ENCODE measurements around the gene FNIP2.

DNA sequence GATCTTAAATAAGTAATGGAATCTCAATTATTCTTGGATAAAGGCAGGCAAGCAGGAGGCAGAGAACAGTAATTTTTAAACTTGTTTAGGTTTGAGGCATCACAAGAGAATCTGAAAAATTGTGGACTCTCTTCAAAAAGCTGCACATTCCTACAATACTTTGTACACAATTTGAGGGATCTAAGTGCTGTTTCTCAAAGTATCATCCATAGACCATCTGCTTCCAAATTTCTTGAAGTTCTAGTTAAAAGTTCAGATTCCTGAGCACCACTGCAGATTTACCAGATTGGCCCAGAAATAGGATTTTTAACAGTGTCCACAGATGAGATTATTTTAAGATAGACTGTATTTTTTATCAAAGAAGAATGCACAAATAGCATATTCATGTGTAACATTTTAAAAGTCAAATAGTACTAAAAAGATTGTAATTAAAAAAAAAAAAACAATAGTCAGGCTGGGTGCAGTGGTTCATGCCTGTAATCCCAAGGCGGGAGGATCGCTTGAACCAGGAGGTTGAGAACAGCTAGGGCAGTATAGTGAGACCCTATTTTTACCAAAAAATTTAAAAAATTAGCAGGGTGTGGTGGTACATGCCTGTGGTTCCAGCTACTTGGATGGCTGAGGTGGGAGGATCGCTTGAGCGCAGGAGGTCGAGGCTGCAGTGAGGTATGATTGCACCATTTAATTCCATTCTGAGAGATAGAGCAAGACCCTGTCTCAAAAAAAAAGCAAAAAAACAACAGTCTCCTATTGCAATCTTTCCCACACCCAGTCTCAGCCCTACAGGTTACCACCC, 14.2 kb upstream of the FNIP2 start:
- TF ChIP-seq, protein P1, sequence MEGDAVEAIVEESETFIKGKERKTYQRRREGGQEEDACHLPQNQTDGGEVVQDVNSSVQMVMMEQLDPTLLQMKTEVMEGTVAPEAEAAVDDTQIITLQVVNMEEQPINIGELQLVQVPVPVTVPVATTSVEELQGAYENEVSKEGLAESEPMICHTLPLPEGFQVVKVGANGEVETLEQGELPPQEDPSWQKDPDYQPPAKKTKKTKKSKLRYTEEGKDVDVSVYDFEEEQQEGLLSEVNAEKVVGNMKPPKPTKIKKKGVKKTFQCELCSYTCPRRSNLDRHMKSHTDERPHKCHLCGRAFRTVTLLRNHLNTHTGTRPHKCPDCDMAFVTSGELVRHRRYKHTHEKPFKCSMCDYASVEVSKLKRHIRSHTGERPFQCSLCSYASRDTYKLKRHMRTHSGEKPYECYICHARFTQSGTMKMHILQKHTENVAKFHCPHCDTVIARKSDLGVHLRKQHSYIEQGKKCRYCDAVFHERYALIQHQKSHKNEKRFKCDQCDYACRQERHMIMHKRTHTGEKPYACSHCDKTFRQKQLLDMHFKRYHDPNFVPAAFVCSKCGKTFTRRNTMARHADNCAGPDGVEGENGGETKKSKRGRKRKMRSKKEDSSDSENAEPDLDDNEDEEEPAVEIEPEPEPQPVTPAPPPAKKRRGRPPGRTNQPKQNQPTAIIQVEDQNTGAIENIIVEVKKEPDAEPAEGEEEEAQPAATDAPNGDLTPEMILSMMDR (IDR thresholded peaks at IDR 0.05; ENCODE audit: poor library complexity, severe bottlenecking) = no peak
- TF ChIP-seq POLR2AphosphoS5 (IDR thresholded peaks at IDR 0.05) = no peak
- TF ChIP-seq, protein P2, sequence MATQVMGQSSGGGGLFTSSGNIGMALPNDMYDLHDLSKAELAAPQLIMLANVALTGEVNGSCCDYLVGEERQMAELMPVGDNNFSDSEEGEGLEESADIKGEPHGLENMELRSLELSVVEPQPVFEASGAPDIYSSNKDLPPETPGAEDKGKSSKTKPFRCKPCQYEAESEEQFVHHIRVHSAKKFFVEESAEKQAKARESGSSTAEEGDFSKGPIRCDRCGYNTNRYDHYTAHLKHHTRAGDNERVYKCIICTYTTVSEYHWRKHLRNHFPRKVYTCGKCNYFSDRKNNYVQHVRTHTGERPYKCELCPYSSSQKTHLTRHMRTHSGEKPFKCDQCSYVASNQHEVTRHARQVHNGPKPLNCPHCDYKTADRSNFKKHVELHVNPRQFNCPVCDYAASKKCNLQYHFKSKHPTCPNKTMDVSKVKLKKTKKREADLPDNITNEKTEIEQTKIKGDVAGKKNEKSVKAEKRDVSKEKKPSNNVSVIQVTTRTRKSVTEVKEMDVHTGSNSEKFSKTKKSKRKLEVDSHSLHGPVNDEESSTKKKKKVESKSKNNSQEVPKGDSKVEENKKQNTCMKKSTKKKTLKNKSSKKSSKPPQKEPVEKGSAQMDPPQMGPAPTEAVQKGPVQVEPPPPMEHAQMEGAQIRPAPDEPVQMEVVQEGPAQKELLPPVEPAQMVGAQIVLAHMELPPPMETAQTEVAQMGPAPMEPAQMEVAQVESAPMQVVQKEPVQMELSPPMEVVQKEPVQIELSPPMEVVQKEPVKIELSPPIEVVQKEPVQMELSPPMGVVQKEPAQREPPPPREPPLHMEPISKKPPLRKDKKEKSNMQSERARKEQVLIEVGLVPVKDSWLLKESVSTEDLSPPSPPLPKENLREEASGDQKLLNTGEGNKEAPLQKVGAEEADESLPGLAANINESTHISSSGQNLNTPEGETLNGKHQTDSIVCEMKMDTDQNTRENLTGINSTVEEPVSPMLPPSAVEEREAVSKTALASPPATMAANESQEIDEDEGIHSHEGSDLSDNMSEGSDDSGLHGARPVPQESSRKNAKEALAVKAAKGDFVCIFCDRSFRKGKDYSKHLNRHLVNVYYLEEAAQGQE (IDR thresholded peaks at IDR 0.05; ENCODE audit: borderline replicate concordance) = no peak

Measured in neural cell (in vitro differentiated cells).